Panc1 (cell line): ENCODE measurements around the gene ASIP. TPM values are rescaled to one million over a fixed set of nuclear protein-coding genes. Genes with fewer than 3 reads are reported as not detected.

Experiments used
- ATAC-seq: fragments of 200-7000 bp; cut with Tn5 transposase; 2 replicates; pipeline ENCODE4 v1.9.1; 2020; ENCODE audit warnings: mild to moderate bottlenecking, moderate library complexity
- BruUV-seq: library from RNA; stranded (reverse); fragments of 400-500 nt; replicated peaks from 2 replicates; lab custom pipeline; 2021; lab: Mats Ljungman, UMichigan
- CTCF ChIA-PET: fragments of 300-600 bp; sonication (Branson Sonifier 250); formaldehyde crosslinking; loops from one replicate; lab custom pipeline; 2022; ENCODE audit warnings: antibody characterized with exemption; lab: Charles Lee
- POLR2A ChIA-PET: fragments of 300-600 bp; sonication (Branson Sonifier 250); formaldehyde crosslinking; loops from one replicate; lab custom pipeline; 2022; ENCODE audit warnings: antibody characterized with exemption; lab: Charles Lee
- DNase-seq: peaks from one replicate; pipeline ENCODE4 v3.0.0-alpha.2; 2010; ENCODE audit warnings: low read depth, low spot score
- H3K27ac ChIP-seq: 2 replicates; pipeline ENCODE4 v1.5.1; 2011; ENCODE audit warnings: mild to moderate bottlenecking, low read length, inconsistent platforms
- H3K27me3 ChIP-seq: fragments of 200-500 bp; sonication (Bioruptor generic); 2 replicates; pipeline ENCODE4 v1.6.0; 2014; ENCODE audit warnings: low read length, inconsistent platforms; ENCODE audit not compliant: control insufficient read depth, insufficient read depth
- H3K36me3 ChIP-seq: fragments of 200-500 bp; sonication (Bioruptor generic); 2 replicates; pipeline ENCODE4 v1.5.1; 2014; ENCODE audit warnings: inconsistent platforms, mild to moderate bottlenecking, low read length, moderate library complexity; ENCODE audit not compliant: control insufficient read depth, insufficient read depth
- H3K4me1 ChIP-seq: 2 replicates; pipeline ENCODE4 v1.5.1; 2011; ENCODE audit warnings: inconsistent platforms, mild to moderate bottlenecking, low read length, moderate library complexity; ENCODE audit not compliant: control insufficient read depth, insufficient read depth
- H3K4me3 ChIP-seq, 2 experiments: 2 replicates each; pipeline ENCODE4 v1.5.1; 2011 to 2012; ENCODE audit warnings: low read depth in 2 of 2, low read length in 2 of 2, mild to moderate bottlenecking in 2 of 2, inconsistent platforms in 1 of 2, moderate library complexity in 1 of 2
- H3K9me3 ChIP-seq: fragments of 200-500 bp; sonication (Bioruptor generic); 2 replicates; pipeline ENCODE4 v1.5.1; 2014; ENCODE audit warnings: low read depth, mild to moderate bottlenecking, inconsistent platforms, low read length, moderate library complexity; ENCODE audit not compliant: control insufficient read depth, insufficient read depth
- CTCF ChIP-seq: fragments of 450-650 bp; IDR thresholded peaks from 2 replicates; pipeline ENCODE4 v1.5.1; 2017; ENCODE audit warnings: mild to moderate bottlenecking
- POLR2AphosphoS5 ChIP-seq: IDR thresholded peaks from 2 replicates; pipeline ENCODE4 v1.6.1; 2012; ENCODE audit warnings: mild to moderate bottlenecking, low read depth, low read length, moderate library complexity
- SIN3A ChIP-seq: IDR thresholded peaks from 2 replicates; pipeline ENCODE4 v1.6.1; 2012; ENCODE audit warnings: low read depth, mild to moderate bottlenecking, low read length, moderate library complexity, borderline replicate concordance; ENCODE audit not compliant: insufficient read depth
- TCF7L2 ChIP-seq: IDR thresholded peaks from 2 replicates; pipeline ENCODE4 v1.6.1; 2011; ENCODE audit warnings: mild to moderate bottlenecking, low read depth, low read length, inconsistent platforms
- in situ Hi-C: cut with HindIII; loops from 2 replicates; pipeline ENCODE4 v1.10.0; 2016; ENCODE audit warnings: low sequenced_read_pairs, low pct_unique_long_range_greater_than_20kb
- intact Hi-C: fragments of 100-400 bp; cut with micrococcal nuclease; formaldehyde crosslinking; loops from one replicate; pipeline ENCODE4 v1.10.0; 2022; ENCODE audit not compliant: unreplicated experiment
- total RNA-seq: library from RNA; stranded (reverse); gene quantifications from one replicate; pipeline ENCODE4 v1.2.1, GENCODE V29; 2021; ENCODE audit not compliant: unreplicated experiment
- TF ChIP-seq, protein P1 (sequence below), 2 experiments: IDR thresholded peaks; 2 replicates each; pipeline ENCODE4 v1.6.1; 2011 to 2012; ENCODE audit warnings: low read depth in 2 of 2, control low read depth in 1 of 2, low read length in 1 of 2, mild to moderate bottlenecking in 1 of 2, moderate library complexity in 1 of 2; ENCODE audit not compliant: insufficient read depth in 1 of 2

Gene ASIP
- total RNA-seq, 1 experiment from 2014 or later: not detected

DNA sequence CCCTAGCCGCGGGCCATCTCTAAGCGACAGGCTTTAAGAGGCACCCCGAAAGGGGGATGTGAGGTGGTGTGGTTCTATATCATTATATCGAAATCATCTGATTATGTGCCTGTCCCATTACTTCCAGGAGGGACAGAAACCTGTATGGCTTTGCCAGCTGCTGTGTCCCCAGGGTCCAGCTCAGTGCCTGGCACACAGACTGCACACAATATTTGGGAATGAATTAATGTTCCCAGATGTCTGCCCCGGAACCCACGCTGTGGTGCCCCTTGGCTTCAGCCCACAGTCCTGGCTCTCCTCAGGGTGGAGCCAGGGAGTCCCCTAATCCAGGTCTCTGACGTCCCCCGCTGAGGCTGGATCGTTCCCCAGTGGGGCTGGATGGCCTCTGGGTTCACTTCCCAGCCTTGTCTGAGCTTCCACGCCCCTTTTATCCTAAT, 70.8 kb downstream of the ASIP start:
- CTCF ChIA-PET: interaction anchor here (0.5 to 3.0 kb wide), 18 partner anchors 23 to 458 kb away, joined by 3 to 33 read pairs (median 5); partner anchors contain the start of genes DYNLRB1 and ITCH
- ATAC-seq: peak; percentile 60
- H3K27me3 ChIP-seq: no peaks in the 10 kb centered on the region
- no TSS peak for BruUV-seq
- in situ Hi-C loops (no loop called here), intact Hi-C loops (loop anchor here (2.0 to 5.0 kb wide), 2 partner anchors 65 to 211 kb away; no protein-coding TSS in a partner anchor)
- DNase-seq: no peak
- POLR2A ChIA-PET: interaction anchor here (0.6 kb wide), 1 partner anchor 273 kb away, joined by 19 read pairs; no protein-coding TSS in a partner anchor
- no peaks in the 10 kb centered on the region for H3K36me3 ChIP-seq
- no peak overlapping the region for H3K27ac ChIP-seq
- H3K4me1 ChIP-seq: 0 out of 2 replicates have a peak, but pooled peaks cover 12% of the 10 kb centered on the region
- TF ChIP-seq POLR2AphosphoS5 (no peak), CTCF (no peak), SIN3A (no peak), TCF7L2 (no peak)
- TF ChIP-seq, protein P1, sequence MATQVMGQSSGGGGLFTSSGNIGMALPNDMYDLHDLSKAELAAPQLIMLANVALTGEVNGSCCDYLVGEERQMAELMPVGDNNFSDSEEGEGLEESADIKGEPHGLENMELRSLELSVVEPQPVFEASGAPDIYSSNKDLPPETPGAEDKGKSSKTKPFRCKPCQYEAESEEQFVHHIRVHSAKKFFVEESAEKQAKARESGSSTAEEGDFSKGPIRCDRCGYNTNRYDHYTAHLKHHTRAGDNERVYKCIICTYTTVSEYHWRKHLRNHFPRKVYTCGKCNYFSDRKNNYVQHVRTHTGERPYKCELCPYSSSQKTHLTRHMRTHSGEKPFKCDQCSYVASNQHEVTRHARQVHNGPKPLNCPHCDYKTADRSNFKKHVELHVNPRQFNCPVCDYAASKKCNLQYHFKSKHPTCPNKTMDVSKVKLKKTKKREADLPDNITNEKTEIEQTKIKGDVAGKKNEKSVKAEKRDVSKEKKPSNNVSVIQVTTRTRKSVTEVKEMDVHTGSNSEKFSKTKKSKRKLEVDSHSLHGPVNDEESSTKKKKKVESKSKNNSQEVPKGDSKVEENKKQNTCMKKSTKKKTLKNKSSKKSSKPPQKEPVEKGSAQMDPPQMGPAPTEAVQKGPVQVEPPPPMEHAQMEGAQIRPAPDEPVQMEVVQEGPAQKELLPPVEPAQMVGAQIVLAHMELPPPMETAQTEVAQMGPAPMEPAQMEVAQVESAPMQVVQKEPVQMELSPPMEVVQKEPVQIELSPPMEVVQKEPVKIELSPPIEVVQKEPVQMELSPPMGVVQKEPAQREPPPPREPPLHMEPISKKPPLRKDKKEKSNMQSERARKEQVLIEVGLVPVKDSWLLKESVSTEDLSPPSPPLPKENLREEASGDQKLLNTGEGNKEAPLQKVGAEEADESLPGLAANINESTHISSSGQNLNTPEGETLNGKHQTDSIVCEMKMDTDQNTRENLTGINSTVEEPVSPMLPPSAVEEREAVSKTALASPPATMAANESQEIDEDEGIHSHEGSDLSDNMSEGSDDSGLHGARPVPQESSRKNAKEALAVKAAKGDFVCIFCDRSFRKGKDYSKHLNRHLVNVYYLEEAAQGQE (IDR thresholded peaks at IDR 0.05; ENCODE audit: insufficient read depth in 1 of 2, low read depth in 2 of 2, low read length in 1 of 2): no peak
- 0 out of 2 replicates have a peak, but pooled peaks cover 3% of the 10 kb centered on the region for H3K9me3 ChIP-seq
- H3K4me3 ChIP-seq: peak overlapping the region; percentile 24 to 58

DNA sequence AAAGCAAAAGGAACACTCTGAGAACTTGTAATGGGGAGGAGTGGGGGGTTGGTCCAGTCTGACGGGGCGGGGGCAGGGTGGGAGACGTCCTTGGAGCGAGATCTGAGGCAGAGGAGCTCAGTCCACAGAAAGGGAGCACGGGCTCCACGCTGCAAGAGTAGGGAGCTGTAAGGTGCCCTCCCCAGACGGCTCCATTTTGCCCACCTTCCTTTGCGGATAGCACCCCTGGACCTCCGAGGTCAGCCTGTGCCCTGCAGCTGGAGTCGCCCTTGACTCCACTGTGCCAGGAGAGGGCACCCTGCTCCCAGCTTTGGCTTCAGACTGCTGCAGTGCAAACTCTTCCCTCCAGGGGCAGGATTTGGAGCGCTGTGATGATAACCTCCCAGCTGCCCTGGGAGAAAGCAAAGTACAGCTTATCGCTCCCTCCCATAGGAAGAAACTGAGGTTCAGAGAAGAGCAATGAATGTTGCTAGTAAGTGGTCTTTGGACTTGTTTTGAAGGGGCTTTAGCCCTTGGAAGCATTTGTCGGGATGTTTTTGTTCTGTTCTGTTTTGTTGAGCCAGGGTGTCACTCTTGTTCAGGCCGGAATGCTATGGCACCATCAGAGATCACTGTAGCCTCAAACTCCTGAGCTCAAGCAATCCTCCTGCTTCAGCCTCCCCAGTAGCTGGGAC, 71.5 kb downstream of the ASIP start:
- Histone ChIP-seq H3K27ac (0 out of 2 replicates have a peak overlapping the region, but pooled peaks have one; percentile 3), H3K4me3 (peak overlapping the region; percentile 24 to 58), H3K9me3 (0 out of 2 replicates have a peak, but pooled peaks cover 3% of the 10 kb centered on the region), H3K36me3 (no peaks in the 10 kb centered on the region), H3K4me1 (0 out of 2 replicates have a peak, but pooled peaks cover 12% of the 10 kb centered on the region), H3K27me3 (no peaks in the 10 kb centered on the region)
- peak; percentile 94 for ATAC-seq
- no peak for TF ChIP-seq POLR2AphosphoS5
- TF ChIP-seq SIN3A: no peak
- TF ChIP-seq, protein P1 (IDR thresholded peaks at IDR 0.05; ENCODE audit: insufficient read depth in 1 of 2, low read depth in 2 of 2, low read length in 1 of 2): 0 out of 4 replicates have a peak, but pooled peaks of 1 of the 2 experiments have one; percentile 51
- TF ChIP-seq TCF7L2: peak; percentile 60; the same call in 1 of the 2 replicates
- peak; percentile 99 for TF ChIP-seq CTCF
- in situ Hi-C loops (no loop called here), intact Hi-C loops (loop anchor here (2.0 to 5.0 kb wide), 2 partner anchors 65 to 210 kb away; no protein-coding TSS in a partner anchor)
- no TSS peak for BruUV-seq
- CTCF ChIA-PET: interaction anchor here (0.5 to 3.0 kb wide), 24 partner anchors 22 to 1322 kb away, joined by 3 to 33 read pairs (median 5); partner anchors contain the start of genes DYNLRB1 and ITCH
- POLR2A ChIA-PET: interaction anchor here (0.6 kb wide), 2 partner anchors 17 to 272 kb away, joined by 8 to 19 read pairs; no protein-coding TSS in a partner anchor
- DNase-seq: peak; percentile 91
